Right ventricle myocardium superior (tissue), 1 donor: ENCODE data around the gene SHE. TPM values are rescaled to one million over a fixed set of nuclear protein-coding genes. Genes with fewer than 3 reads are reported as not detected.

Experiments
- ATAC-seq: fragments of 200-7000 bp; cut with Tn5 transposase; one replicate; pipeline ENCODE4 v1.9.1; 2020; ENCODE audit warnings: mild to moderate bottlenecking; ENCODE audit not compliant: poor library complexity
- DNase-seq: peaks from one replicate; pipeline ENCODE4 v3.0.0-alpha.2; 2020
- intact Hi-C: fragments of 100-400 bp; cut with DNase I; formaldehyde crosslinking; loops from one replicate; pipeline ENCODE4 v1.11.2; 2022
- total RNA-seq: library from RNA; stranded (reverse); fragmentation: NEBNext Ultra II Directional; extraction: Animal tissue kit (Norgen Biotek cat#: 25700); gene quantifications from one replicate; pipeline ENCODE4 v1.2.1, GENCODE V29; 2021
- donor health status: DM: no; HTN: yes; CAD: no; lungs with severe emphysema.

Gene SHE
- total RNA-seq, 1 donor from 2014 or later, result 11.0 TPM

DNA sequence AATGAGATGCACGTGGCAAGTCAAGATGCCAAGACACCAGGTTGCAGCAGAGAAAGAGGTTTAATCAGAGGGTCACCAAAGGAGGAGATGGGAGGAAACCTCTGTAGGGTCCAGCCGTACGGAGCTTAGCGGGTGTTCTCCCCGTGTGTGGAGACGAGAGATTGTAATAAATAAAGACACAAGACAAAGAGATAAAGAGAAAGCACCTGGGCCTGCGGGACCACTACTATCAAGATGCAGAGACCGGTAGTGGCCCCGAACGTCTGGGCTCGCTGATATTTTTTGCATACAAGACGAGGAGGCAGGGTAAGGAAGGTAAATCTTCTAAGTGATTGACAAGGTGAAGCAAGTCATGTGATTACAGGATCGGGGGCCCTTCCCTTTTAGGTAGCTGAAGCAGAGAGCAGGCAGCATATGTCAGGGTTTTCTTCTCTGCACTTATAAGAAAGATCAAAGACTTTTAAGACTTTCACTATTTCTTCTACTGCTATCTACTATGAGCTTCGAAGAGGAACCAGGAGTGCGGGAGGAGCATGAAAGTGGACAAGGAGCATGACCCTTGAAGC, 41.4 kb downstream of the SHE start:
- intact Hi-C loops, result loop anchor here (10.0 kb wide), 1 partner anchor 56 kb away; the partner anchor contains the start of gene IL6R
- no peak for DNase-seq
- ATAC-seq, result no peak

DNA sequence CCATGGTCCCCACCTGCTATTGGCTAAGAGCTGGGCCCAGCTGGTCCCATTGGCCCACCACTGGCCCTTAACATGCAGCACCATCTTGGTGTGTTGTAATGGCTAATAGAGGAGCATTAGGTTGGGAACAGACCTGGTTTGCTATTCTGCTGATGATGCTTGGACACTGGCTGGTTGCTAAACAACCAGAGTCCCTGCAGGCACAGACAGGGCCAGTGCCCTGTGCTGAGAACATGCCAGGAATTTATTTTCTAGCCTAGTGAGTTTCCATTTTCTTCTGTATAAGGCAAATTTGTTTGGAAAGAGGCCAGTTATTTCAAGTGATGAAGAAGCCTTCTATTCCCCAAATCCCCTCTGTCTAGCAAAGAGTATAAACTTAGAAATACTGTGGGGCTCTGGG, 43.1 kb downstream of the SHE start:
- ATAC-seq (no peak), DNase-seq (no peak)
- intact Hi-C loops, result no loop called here

DNA sequence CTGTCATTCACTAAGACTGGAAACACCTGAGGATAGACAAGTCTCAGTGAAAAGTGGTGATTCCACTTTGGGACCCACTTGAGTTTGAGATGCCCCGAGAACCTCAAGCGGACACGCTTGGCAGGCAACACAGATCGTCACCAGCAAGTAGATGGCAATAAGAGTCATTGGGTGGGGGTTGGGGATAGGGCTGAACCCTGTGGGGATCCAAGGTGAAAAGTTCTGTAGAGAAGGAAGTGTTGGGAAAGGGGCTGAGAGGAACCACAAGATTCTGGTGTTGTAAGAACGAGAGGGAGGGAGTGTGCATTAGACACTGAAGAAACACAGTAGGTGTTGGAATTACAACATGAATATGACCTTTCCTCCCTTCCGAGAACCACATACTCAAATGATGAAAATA, 45.6 kb downstream of the SHE start:
- intact Hi-C loops, result no loop called here
- DNase-seq, result no peak
- ATAC-seq, result no peak

DNA sequence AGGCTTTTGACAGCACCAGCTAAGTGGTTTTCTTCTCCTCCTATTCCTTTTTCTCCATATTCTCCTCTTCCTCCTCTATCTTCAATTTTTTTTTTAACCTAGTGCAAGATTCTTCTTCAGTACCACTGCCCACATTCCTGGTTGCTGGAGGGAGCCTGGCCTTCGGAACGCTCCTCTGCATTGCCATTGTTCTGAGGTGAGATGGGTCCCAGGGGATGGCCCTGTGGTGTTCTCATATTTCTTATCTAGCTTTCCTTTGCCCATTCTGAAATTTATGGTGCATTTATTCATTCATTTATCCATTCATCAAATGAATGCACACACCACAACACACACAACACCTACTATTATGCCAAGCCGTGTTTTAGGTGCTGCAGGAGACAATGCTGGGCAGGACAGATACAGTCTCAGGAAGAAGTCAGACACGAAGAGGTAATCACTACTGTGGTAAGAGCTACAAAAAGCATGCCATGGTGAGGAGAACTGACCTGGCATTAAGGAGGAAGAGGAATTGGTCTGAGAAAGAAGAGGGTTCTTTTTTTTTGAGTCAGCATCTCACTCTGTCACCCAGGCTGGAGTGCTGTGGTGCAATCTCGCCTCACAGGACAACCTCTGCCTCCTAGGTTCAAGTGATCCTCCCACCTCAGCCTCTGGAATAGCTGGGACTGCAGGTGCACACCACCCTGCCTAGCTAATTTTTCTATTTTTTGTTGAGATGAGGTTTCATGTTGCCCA, 47.7 kb downstream of the SHE start:
- DNase-seq (no peak), ATAC-seq (peak; percentile 12)
- intact Hi-C loops, result no loop called here

DNA sequence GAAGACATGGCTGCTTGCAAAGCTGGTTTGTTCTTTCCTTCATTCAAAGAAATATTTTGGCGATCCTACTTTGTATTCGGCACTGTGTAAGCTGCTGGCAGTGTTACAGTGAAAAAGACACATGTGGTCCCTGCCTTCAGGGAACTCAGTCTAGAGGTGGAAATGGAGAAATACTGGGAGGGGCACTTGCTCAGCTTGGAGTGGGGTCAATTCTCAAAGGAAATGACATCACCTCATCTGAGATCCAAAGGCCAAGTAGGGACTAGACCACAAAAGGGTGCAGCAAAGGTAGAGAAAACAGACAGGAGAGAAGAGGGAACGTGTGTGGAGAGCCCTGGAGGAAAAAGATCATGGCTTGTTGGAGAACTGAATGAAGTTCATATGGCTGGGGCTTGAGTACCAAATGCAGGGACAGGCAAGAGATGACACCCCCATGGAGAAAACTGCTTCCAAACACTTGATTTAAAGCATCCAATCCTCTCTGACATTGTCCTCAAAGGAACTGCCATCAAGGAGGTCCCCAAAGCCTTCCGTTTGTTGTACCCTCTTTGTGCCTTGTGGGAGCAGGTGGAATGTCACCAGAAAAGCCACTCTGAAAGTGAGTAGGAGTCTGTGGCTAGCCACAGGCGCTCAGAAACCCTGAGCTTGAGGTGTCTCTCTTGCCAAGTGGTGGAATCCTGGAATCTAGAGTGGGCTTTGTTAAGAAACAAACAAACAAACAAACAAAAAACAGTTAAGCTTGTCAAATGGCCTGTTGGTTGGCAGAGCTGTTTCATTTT, 48.4 kb downstream of the SHE start:
- DNase-seq, result no peak
- ATAC-seq, result peak; percentile 81

DNA sequence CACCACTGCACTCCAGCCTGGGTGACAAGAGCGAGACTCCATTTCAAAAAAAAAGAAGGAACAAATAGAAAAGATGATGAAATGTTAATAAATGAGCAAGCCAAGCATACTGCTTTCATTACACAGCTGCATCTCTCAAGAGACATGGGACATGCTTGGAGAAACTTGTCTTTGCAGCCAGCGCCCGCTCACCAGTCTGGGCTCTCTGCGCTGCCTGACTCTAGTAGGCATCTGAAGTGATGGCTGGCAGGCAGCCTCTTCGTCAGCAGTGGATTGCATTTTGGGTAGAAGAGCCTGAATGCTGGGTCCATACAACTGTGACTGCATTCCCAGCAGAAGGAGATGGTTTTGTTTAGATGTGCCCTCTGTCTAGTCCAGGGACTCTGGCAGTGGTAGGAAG, 49.1 kb downstream of the SHE start:
- DNase-seq, result no peak
- intact Hi-C loops, result no loop called here

More for the DNA sequence above, 48.4 kb downstream of the SHE start:
- intact Hi-C loops, result no loop called here

DNA sequence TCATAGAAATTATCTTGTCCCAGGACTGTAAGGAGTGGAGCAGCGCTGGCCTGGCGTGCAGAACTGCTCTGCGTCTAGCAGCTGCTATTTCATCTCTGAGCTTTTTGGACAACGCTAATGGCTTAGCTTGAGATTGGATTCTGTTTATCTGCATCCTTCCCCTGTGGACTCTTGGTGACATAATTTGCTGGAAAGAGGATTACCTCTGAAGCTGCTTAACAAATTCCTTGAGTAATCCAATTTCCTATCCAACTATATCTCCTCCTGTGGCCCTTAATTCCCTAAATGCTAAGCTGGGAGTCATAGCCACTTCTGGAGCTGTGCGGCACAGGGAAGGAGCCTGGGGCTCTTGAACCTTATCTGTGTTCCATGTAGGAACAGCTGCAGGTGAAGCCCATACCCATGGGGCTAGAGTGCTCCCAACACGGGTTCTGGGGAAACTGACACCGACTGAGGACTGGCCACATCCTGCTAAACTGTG, 53.8 kb downstream of the SHE start:
- DNase-seq (no peak), ATAC-seq (peak; percentile 71)
- intact Hi-C loops, result no loop called here

More for the DNA sequence above, 49.1 kb downstream of the SHE start:
- ATAC-seq, result peak; percentile 39

DNA sequence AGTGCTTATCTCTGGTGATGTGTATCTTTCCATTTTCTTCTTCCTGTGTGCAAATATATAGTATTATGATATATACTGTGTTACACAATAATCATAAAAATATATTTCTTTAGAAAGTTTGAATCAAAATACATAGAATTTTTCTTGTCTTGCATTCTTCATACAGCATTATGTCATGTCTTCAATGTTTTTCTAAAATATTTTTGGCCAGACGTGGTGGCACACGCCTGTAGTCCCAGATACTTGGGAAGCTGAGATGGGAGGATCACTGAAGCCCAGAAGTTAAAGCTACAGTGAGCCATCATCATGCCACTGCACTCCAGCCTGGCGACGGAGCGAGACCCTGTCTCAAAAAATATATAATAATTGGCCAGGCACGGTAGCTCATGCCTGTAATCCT, 55.4 kb downstream of the SHE start:
- ATAC-seq (no peak), DNase-seq (no peak)
- intact Hi-C loops, result no loop called here

DNA sequence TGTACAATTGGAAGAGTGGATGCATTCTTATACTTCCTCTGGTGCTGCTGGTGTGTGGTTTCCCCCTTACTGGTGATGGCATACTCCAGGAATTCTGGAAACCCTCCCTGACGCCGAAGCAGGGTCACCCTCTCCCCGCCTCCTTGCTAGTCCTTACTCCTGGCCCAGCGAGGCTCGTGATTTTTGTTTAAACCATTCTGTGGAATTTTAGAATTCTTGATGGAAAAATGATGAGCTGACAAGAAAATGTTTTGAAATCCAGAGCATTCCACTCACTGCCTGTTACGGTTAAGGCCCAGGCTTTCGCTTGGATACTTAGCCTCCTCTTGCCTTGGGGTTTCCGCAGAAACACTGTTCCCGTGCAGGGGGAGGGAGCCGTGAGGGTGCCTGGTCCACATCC, 55.9 kb downstream of the SHE start:
- intact Hi-C loops, result no loop called here
- ATAC-seq, result no peak
- DNase-seq, result no peak

DNA sequence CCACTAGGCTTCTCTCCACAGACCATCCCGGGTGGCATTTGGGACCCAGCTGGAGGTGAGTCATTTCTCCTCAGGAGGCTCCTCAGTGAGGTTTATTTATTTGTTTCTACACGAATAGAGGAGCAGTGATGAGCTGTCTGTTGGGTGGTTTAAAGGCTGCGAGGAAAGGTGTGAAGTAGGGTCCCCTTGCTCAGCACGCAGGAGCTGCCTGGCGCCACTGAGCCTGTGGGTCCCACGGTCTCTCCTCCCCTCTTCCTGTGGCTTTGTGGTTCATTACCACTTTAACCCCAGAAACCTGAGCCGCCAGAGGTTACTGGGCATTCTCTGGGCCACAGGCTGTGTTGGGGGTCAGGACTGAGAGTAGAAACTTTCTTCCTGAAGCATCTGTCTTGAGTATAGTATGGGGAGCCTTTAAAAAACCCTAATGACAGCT, 57.2 kb downstream of the SHE start:
- intact Hi-C loops, result no loop called here
- ATAC-seq, result no peak
- DNase-seq, result no peak

DNA sequence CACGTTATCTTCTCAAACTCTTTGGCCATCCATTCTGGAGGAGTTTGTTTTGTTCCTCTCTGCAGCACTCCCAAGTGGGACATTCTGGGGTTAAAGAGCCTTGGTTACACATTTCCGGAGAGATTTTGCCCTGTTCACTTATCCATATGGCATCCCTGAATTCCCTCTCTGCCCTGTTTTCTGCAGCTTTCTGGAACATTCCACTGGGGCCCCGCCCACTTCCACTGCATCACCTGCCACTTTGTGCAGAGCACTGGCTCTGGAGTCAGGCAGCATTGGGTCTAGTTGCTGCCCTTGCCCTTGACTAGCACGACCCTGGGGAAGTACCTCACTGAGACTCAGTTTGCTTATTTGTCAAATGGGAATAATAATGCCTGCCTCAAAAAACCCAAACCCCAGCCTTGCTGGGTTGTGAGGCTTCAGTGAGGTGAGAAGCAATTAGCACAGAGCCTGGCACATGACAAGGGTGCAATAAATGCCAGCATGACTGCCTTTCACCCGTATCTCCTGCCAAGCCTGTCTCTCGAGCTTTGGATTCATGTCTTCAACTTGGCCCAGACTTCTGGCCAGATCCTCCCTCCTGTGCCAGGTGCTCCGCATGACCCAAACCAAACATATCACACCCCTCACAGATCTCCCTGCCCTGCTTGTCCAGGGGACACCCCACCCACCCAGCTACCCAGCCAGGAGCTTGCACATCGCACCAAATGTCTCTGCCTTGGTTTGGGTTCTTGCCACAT, 58.8 kb downstream of the SHE start:
- intact Hi-C loops, result no loop called here
- ATAC-seq, result peak; percentile 38
- no peak for DNase-seq

DNA sequence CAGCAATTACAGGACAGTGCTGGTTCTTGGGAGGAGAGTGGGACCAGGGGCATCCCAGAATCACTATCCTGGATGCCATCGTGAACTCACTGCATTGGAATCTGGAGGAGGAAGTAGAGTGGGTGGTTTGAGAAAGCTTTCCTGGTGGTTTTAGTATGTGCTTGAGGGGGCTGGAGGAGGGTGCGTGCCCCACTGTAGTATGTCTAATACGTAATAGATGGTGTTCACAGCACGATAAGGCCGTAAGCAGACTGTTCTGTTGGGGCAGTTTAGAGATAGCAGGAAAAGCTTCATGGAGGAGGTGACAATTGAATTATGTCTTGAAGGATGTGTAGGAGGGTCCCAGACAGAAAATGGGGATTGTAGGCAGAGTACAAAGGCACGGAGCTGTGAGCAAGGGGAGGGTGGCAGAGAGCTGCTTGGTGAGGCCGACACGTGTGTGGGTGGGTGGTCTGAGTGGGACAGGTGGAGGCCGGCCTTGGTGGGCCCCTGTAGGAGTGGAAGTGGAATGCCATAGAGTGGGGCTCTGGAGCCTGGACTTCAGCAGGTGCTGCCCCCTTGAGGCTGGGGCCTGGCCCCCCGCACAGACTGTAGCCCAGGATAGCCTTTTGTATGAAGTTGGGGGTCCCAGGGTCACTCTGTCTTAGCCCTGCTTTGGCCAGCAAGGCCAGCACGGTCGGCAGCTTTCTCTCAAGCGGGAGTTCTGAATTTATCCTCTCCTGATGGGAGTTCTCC, 60.0 kb downstream of the SHE start:
- DNase-seq (no peak), ATAC-seq (peak; percentile 32)
- intact Hi-C loops, result no loop called here

DNA sequence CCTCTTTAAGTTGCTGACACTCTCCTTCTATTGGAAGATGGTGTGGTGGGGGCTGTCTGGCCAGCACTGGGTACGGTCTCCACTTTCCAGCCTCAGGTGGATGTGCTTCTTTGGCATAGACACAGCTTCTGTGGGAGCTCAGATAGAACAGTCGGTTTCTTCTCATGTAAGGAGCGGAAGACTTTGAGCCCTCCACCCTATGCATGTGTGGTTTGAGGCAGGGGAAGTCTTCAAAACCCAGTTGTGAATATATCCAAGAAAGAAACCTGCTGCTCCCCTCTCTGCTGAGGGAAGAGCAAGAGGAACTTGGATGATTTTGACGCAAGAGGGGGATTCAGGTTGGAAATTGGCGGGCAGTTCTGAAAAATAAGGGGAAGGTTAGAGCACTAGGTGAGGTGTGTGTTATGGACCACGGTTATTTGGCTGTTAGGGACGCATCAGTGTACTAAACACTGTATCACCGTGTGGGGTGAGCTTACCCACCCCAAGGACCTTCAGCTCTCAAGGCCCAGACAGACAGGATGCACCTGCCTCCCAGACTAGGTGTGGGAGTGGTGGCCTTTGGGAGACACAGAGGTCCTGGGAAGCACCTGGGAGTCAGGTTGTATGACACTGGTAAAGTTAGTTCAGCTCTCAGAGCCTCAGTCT, 60.8 kb downstream of the SHE start:
- DNase-seq (no peak), ATAC-seq (no peak)
- intact Hi-C loops, result no loop called here

DNA sequence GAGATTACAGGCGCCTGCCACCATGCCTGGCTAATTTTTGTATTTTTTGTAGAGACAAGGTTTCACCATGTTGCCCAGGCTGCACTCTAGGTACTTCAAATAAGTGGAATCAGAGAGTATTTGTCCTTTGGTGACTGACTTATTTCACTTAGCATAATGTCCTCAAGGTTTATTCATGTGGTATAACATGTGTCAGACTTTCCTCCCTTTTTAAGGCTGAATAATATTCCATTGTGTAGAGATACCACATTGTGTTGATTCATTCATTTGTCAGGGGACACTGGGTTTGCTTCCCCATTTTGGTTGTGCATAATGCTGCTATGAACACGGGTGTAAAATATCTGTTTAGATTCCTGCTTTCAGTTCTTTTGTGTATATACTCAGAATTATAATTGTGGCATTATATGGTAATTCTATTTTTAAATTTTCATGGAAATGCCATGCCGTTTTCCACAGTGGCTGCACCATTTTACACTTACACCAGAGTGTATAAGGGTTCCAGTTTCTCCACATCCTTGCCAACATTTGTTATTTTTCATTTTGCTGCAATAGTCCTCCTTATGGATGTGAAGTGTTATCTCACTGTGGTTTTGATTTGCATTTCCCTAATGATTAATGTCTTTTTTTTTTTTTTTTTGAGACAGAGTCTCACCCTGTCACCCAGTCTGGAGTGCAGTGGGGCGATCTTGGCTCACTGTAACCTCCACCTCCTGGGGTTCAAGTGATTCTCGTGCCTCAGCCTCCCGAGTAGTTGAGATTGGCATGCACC, 62.0 kb downstream of the SHE start:
- intact Hi-C loops, result no loop called here
- ATAC-seq (no peak), DNase-seq (no peak)

DNA sequence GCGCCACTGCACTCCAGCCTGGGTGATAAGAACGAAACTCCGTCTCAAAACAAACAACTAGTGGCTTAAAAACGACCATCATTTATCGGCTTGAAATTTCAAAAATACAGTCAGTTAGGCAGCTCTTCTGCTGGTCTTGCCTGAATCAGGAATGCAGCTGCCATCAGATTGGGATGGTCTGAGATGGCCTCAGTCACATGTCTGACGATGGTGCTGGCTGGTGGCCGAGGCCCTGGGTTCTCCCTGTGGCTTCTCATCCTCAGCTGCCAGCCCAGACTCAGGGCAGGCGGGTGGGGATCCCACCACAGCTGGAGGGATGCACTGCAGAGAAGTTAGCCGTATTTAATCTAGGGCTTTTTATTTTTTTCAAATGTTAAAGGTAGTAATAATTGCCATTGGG, 65.8 kb downstream of the SHE start:
- intact Hi-C loops, result loop anchor here (5.0 kb wide), 1 partner anchor 34 kb away; no protein-coding TSS in a partner anchor
- ATAC-seq, result no peak
- DNase-seq, result no peak

DNA sequence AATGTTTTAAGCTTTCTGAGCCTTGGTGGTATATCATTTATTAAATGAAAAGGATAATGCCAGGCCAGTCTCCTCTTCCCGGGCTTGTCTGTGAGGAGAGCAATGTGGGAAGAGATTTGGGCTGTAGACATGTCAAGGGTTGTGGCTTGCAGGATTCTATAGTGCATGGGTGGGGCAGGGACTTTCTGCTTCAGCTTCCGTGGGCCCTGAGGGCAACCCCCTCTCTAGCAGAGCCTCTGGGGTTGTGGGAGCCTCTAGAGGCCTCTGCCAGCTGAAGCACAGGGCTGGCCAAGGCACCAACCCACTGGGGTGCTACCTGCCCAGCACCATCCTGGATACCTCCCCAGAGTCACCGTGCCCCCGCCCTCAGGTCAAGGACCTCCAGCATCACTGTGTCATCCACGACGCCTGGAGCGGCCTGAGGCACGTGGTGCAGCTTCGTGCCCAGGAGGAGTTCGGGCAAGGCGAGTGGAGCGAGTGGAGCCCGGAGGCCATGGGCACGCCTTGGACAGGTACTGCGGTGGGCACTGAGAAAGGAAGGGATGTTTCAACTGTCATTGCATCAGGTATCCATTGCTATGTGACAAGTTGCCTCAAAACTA, 66.5 kb downstream of the SHE start:
- no peak for DNase-seq
- intact Hi-C loops, result loop anchor here (5.0 kb wide), 1 partner anchor 33 kb away; no protein-coding TSS in a partner anchor
- ATAC-seq, result no peak
